Measurements from ENCODE around the gene SLC6A3.
"Not testable (repeated sequence)": the region's sequence is repeated elsewhere in the genome, so short reads cannot be mapped to it uniquely, and the experiment has no call there.

The SLC6A3 gene

DNA sequence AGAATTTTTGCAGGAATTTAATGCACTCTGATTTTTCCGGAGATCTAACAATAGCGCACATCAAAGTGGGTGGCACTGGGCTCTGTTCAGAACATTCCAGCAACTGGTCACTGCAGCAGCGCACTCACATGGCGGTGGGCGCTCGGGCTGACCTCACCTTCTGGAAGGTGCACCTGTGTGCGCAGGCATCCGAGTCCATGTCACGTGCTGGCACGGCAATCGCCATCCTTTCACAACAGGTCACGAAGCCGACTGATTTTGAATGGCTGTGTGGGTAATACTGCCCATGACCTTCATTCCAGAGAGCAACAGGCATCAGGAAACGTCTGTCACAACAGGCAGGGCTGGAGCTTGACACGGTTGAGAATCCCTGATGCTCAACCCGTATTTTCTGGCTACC, 81.7 kb downstream of the SLC6A3 start:
- CTCF ChIA-PET = interaction anchor here (0.6 kb wide), 1 partner anchor 48 kb away, joined by 3 read pairs; no protein-coding TSS in a partner anchor
- no peak for DNase-seq (ENCODE audit: extremely low spot score)
- POLR2A ChIA-PET = no interaction called here
- TF ChIP-seq L3MBTL2 (conservative IDR thresholded peaks at IDR 0.05) = no peak

DNA sequence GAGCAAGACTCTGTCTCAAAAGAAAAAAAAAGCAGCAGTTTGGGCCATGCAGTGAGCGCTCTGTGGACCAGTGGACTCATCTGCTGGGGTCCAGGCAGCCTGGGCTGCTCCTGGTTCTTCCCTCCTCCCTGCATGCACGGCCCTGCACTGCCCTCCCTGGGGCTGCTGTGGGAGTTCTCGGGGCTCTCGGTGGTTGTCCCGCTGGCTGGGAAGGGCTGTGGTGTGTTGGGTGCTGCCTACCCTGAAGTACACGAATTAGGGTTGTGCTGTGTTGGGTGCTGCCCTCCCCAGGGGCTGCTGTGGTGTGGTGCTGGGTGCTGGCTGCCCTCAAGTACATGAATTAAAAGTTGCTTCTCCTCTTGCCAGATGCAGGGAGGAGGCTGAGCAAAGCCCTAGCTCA, 82.1 kb downstream of the SLC6A3 start:
- no peak for DNase-seq (ENCODE audit: extremely low spot score)
- POLR2A ChIA-PET = no interaction called here
- CTCF ChIA-PET = interaction anchor here (0.7 kb wide), 1 partner anchor 11 kb away, joined by 3 read pairs; no protein-coding TSS in a partner anchor
- TF ChIP-seq L3MBTL2 (conservative IDR thresholded peaks at IDR 0.05) (no peak), ARNT (IDR thresholded peaks at IDR 0.05) (no peak), ZNF384 (IDR thresholded peaks at IDR 0.05) (no peak), SP1 (IDR thresholded peaks at IDR 0.05) (no peak), FOXM1 (IDR thresholded peaks at IDR 0.05; ENCODE audit: borderline replicate concordance) (no peak), NFRKB (IDR thresholded peaks at IDR 0.05) (no peak), LEF1 (IDR thresholded peaks at IDR 0.05; ENCODE audit: borderline replicate concordance) (no peak), BHLHE40 (IDR thresholded peaks at IDR 0.05; ENCODE audit: borderline replicate concordance) (no peak), ELF4 (IDR thresholded peaks at IDR 0.05) (no peak), SUZ12 (IDR thresholded peaks at IDR 0.05) (no peak), FOXA1 (IDR thresholded peaks at IDR 0.05) (no peak)
- TF ChIP-seq, protein P1, sequence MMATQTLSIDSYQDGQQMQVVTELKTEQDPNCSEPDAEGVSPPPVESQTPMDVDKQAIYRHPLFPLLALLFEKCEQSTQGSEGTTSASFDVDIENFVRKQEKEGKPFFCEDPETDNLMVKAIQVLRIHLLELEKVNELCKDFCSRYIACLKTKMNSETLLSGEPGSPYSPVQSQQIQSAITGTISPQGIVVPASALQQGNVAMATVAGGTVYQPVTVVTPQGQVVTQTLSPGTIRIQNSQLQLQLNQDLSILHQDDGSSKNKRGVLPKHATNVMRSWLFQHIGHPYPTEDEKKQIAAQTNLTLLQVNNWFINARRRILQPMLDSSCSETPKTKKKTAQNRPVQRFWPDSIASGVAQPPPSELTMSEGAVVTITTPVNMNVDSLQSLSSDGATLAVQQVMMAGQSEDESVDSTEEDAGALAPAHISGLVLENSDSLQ (IDR thresholded peaks at IDR 0.05) = no peak

DNA sequence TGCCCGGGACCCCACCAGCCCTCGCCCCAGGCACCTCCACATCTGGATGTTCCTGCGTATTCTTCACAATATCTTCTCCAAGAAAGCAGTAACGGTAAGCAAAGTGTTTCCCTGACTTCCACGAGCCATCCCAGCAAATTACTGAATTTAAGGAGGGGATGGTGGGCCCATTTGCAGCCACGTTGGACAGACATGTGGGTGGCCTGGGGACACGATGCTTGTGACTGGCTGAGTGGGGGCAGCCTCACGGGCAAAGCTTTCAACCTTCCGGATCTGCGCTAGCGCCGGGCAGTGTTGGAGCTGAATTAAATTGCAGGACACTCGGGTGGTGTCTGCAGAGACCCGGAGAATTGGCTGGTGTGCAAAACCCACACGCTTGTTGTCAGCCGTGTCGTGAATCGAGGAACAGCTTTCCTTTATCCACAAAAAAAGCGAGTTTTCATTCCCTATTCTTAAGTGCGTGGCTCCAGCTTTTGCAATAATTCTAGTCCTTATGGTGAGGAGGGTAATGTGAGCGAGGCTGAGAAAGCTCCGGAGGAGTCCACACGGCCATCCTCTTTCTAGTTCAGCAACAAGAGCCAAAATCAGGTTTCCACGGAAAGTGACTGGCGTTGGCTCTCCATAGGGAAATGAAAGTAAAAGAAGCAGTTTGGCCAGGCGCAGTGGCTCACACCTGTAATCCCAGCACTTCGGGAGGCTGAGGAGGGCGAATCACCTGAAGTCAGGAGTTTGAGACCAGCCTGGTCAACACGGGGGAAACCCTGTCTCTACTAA, 82.8 kb downstream of the SLC6A3 start:
- ChIA-PET POLR2A (no interaction called here), CTCF (interaction anchor here (0.7 kb wide), 1 partner anchor 12 kb away, joined by 3 read pairs; no protein-coding TSS in a partner anchor)
- TF ChIP-seq LEF1 (IDR thresholded peaks at IDR 0.05; ENCODE audit: borderline replicate concordance) (no peak), NFRKB (IDR thresholded peaks at IDR 0.05) (no peak), SUZ12 (IDR thresholded peaks at IDR 0.05) (no peak), FOXK2 (IDR thresholded peaks at IDR 0.05) (no peak), FOXM1 (IDR thresholded peaks at IDR 0.05; ENCODE audit: borderline replicate concordance) (no peak)
- DNase-seq (ENCODE audit: extremely low spot score) = no peak

DNA sequence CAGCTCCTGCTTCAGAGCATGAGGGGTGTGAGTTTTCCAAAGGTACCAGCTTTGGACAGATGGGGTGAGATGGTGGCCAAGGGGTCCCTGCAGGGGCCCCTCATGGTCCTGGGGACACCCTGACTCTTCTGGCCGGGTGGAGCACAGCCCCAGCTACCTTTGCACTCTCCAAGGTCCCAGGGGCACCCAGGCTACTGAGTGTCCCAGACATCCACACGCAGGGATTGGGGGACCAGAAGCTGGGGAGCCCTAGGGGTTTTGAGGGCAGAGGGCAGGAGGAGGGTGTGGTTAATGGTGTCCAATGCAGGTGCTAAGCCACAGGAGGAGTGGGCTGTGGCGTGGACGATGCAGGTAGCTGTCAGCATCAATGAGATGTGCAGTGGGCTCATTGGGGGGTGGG, 84.4 kb downstream of the SLC6A3 start:
- ChIA-PET POLR2A (no interaction called here), CTCF (no interaction called here)
- TF ChIP-seq BHLHE40 (IDR thresholded peaks at IDR 0.05; ENCODE audit: borderline replicate concordance) = no peak
- TF ChIP-seq, protein P1 (IDR thresholded peaks at IDR 0.05) = no peak
- TF ChIP-seq SP1 (IDR thresholded peaks at IDR 0.05) = no peak
- no peak for TF ChIP-seq FOXA1 (IDR thresholded peaks at IDR 0.05)
- TF ChIP-seq FOXK2 (IDR thresholded peaks at IDR 0.05) = no peak
- no peak for TF ChIP-seq CTBP1 (IDR thresholded peaks at IDR 0.05; ENCODE audit: borderline replicate concordance)
- no peak for TF ChIP-seq LEF1 (IDR thresholded peaks at IDR 0.05; ENCODE audit: borderline replicate concordance)
- no peak for TF ChIP-seq NFRKB (IDR thresholded peaks at IDR 0.05)
- TF ChIP-seq HDGF (IDR thresholded peaks at IDR 0.05; ENCODE audit: borderline replicate concordance) = no peak
- no peak for TF ChIP-seq TARDBP (IDR thresholded peaks at IDR 0.05)
- TF ChIP-seq ARNT (IDR thresholded peaks at IDR 0.05) = no peak
- TF ChIP-seq SUZ12 (IDR thresholded peaks at IDR 0.05) = no peak
- no peak for TF ChIP-seq L3MBTL2 (conservative IDR thresholded peaks at IDR 0.05)
- DNase-seq (ENCODE audit: extremely low spot score) = no peak

DNA sequence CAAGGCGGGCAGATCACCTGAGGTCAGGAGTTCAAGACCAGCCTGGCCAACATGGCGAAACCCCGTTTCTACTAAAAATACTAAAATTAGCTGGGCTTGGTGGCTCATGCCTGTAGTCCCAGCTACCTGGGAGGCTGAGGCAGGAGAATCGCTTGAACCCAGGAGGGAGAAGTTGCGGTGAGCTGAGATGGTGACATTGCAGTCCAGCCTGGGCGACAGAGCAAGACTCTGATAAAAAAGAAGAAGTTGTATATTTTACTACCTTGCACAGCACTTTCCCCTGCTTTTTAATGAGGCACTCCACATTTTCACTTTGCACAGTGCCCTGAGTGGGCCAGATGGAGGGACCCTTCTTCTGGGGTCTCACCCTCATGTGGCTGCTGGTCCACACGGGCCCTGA, 84.9 kb downstream of the SLC6A3 start:
- CTCF ChIA-PET; POLR2A ChIA-PET; DNase-seq (ENCODE audit: extremely low spot score): not testable (repeated sequence)

DNA sequence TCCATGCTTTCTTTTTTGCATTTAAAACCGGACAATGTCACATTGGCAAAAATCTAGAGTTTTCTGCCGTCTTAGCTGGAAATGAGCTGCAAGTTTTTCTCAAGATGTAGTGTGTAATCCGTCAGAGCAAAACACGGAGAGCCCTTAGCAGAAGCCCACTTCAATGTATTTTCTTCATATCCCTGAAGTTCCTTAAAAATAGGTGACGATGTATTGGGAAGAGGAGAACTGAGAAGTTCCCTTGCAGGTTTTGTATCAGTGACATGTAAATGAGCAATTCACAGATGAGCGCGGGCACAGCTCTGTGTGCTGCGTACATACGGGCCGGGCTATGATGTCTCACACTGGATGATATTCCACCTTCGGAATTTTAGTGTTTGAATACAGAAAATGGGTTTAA, 85.5 kb downstream of the SLC6A3 start:
- no peak for TF ChIP-seq SP1 (IDR thresholded peaks at IDR 0.05)
- TF ChIP-seq CTBP1 (IDR thresholded peaks at IDR 0.05; ENCODE audit: borderline replicate concordance) = no peak
- TF ChIP-seq HDGF (IDR thresholded peaks at IDR 0.05; ENCODE audit: borderline replicate concordance) = no peak
- no peak for TF ChIP-seq TARDBP (IDR thresholded peaks at IDR 0.05)
- TF ChIP-seq FOXM1 (IDR thresholded peaks at IDR 0.05; ENCODE audit: borderline replicate concordance) = no peak
- no peak for TF ChIP-seq SUZ12 (IDR thresholded peaks at IDR 0.05)
- TF ChIP-seq LEF1 (IDR thresholded peaks at IDR 0.05; ENCODE audit: borderline replicate concordance) = no peak
- no peak for TF ChIP-seq L3MBTL2 (conservative IDR thresholded peaks at IDR 0.05)
- no peak for TF ChIP-seq NFRKB (IDR thresholded peaks at IDR 0.05)
- TF ChIP-seq BHLHE40 (IDR thresholded peaks at IDR 0.05; ENCODE audit: borderline replicate concordance) = no peak
- TF ChIP-seq ELF4 (IDR thresholded peaks at IDR 0.05) = no peak
- TF ChIP-seq, protein P1 (IDR thresholded peaks at IDR 0.05) = no peak
- no peak for TF ChIP-seq FOXK2 (IDR thresholded peaks at IDR 0.05)
- no peak for TF ChIP-seq ZNF384 (IDR thresholded peaks at IDR 0.05)
- TF ChIP-seq ARNT (IDR thresholded peaks at IDR 0.05) = no peak
- no peak for TF ChIP-seq FOXA1 (IDR thresholded peaks at IDR 0.05)
- DNase-seq (ENCODE audit: extremely low spot score) = no peak
- ChIA-PET CTCF (no interaction called here), POLR2A (interaction anchor here (1.0 to 1.5 kb wide), 2 partner anchors 12 to 15 kb away, joined by 4 to 5 read pairs; partner anchors contain the start of gene CLPTM1L)

All from HEK293T (cell line).